ENCODE measurements around the gene DSN1.
"Not testable (repeated sequence)": the region's sequence is repeated elsewhere in the genome, so short reads cannot be mapped to it uniquely, and the experiment has no call there.

Gene DSN1

DNA sequence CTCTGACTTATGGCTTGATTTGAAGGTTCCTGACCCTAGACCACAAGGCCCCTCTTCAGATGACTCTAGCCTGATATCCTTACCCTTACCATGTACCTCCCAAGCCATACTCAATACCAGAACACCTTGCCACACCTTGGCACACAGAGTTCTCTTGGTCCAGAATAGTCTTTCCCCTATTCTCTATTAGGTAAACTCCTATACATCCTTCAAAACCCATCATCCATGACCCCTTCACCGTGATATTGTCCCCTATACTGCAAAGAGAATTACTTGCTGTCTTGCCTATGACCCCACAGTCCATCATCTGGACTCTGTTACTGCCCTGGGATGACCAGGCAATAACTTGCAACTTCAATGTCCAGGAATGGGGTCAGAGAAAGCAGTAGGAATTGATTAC lies 31.8 kb upstream of the DSN1 start:
- DNase-seq (ENCODE audit: insufficient read length, low spot score): no peak
- TF ChIP-seq, protein P1, sequence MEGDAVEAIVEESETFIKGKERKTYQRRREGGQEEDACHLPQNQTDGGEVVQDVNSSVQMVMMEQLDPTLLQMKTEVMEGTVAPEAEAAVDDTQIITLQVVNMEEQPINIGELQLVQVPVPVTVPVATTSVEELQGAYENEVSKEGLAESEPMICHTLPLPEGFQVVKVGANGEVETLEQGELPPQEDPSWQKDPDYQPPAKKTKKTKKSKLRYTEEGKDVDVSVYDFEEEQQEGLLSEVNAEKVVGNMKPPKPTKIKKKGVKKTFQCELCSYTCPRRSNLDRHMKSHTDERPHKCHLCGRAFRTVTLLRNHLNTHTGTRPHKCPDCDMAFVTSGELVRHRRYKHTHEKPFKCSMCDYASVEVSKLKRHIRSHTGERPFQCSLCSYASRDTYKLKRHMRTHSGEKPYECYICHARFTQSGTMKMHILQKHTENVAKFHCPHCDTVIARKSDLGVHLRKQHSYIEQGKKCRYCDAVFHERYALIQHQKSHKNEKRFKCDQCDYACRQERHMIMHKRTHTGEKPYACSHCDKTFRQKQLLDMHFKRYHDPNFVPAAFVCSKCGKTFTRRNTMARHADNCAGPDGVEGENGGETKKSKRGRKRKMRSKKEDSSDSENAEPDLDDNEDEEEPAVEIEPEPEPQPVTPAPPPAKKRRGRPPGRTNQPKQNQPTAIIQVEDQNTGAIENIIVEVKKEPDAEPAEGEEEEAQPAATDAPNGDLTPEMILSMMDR (IDR thresholded peaks at IDR 0.05; ENCODE audit: insufficient read depth, missing control alignments): no peak
- FAIRE-seq: no peak

GRCh38 chr20:36804425-36804824 lies 30.9 kb upstream of the DSN1 start:
- DNase-seq (ENCODE audit: insufficient read length, low spot score): no peak
- FAIRE-seq: no peak

GRCh38 chr20:36802326-36803222 lies 29.0 kb upstream of the DSN1 start:
- FAIRE-seq (no peak), DNase-seq (ENCODE audit: insufficient read length, low spot score) (no peak)
- TF ChIP-seq, protein P1 (IDR thresholded peaks at IDR 0.05; ENCODE audit: insufficient read depth, missing control alignments): no peak

More at GRCh38 chr20:36804425-36804824, 30.9 kb upstream of the DSN1 start:
- TF ChIP-seq, protein P1 (IDR thresholded peaks at IDR 0.05; ENCODE audit: insufficient read depth, missing control alignments): no peak

DNA sequence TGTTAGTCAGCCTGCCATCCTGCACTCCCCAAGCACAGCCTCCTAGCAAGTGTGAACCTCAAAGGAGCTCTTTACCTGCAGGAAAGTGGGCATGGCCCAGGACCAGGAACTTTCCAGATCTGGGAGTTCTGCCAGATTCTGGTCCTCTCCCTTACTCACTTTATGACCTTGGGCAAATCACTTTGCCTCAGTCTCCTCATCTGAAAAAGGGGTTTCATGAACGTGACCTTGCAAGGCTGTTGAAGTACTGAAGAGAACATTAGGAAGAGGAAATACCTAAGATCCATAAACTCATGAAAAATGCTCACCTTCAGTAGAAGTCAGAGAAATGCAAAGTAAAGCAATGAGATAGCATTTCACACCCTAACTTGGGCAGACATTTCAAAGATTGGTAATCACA lies 26.8 kb upstream of the DSN1 start:
- FAIRE-seq: no peak
- TF ChIP-seq, protein P1 (IDR thresholded peaks at IDR 0.05; ENCODE audit: insufficient read depth, missing control alignments): no peak
- DNase-seq (ENCODE audit: insufficient read length, low spot score): no peak

DNA sequence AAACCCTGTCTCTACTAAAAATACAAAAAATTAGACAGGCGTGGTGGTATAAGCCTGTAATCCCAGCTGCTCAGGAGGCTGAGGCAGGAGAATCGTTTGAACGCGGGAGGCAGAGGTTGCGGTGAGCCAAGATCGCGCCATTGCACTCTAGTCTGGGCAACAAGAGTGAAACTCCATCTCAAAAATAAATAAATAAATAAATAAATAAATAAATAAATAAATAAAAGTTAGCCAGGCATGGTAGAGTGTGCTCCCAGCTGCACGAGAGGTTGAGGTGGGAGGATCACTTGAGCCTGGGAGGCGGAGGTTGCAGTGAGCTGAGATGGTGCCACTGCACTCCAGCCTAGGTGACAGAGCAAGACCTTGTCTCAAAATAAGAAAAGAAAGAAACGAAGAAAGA lies 25.8 kb upstream of the DSN1 start:
- FAIRE-seq; DNase-seq (ENCODE audit: insufficient read length, low spot score): not testable (repeated sequence)

GRCh38 chr20:36796875-36797274 lies 23.3 kb upstream of the DSN1 start:
- FAIRE-seq (no peak), DNase-seq (ENCODE audit: insufficient read length, low spot score) (no peak)
- TF ChIP-seq, protein P1 (IDR thresholded peaks at IDR 0.05; ENCODE audit: insufficient read depth, missing control alignments): no peak

GRCh38 chr20:36796117-36796516 lies 22.6 kb upstream of the DSN1 start:
- DNase-seq (ENCODE audit: insufficient read length, low spot score): no peak
- no peak for FAIRE-seq
- TF ChIP-seq, protein P1 (IDR thresholded peaks at IDR 0.05; ENCODE audit: insufficient read depth, missing control alignments): no peak
